Neural cell (in vitro differentiated cells): ENCODE data around the gene TGOLN2. TPM values are rescaled to one million over a fixed set of nuclear protein-coding genes. Genes with fewer than 3 reads are reported as not detected.

Source experiments
- H2AFZ ChIP-seq: fragments of 200-600, 300-800 bp; sonication (generic), shearing (Covaris generic); 2 replicates; pipeline ENCODE4 v1.6.0; 2014; ENCODE audit warnings: low read depth, mild to moderate bottlenecking, antibody characterized with exemption, low read length, moderate library complexity
- H3F3A ChIP-seq: fragments of 200-600 bp; shearing (Covaris generic); 2 replicates; pipeline ENCODE4 v1.6.1; 2016; ENCODE audit warnings: mild to moderate bottlenecking, moderate library complexity, mixed read lengths, antibody characterized with exemption, low read length; ENCODE audit not compliant: insufficient read depth, poor library complexity, severe bottlenecking
- H3K27ac ChIP-seq: fragments of 200-600, 300-800 bp; sonication (generic), shearing (Covaris generic); 2 replicates; pipeline ENCODE4 v1.5.1; 2014; ENCODE audit warnings: mild to moderate bottlenecking, low read length, moderate library complexity
- H3K27me3 ChIP-seq: fragments of 300-800, 200-600 bp; sonication (generic), shearing (Covaris generic); 2 replicates; pipeline ENCODE4 v1.6.0; 2014; ENCODE audit warnings: mild to moderate bottlenecking, low read depth, low read length, moderate library complexity; ENCODE audit not compliant: insufficient read depth
- H3K36me3 ChIP-seq: fragments of 300-800, 200-600 bp; sonication (generic), shearing (Covaris generic); 2 replicates; pipeline ENCODE4 v1.5.1; 2014; ENCODE audit warnings: mild to moderate bottlenecking, antibody characterized with exemption, low read length, moderate library complexity; ENCODE audit not compliant: insufficient read depth
- H3K4me2 ChIP-seq: fragments of 300-800, 200-600 bp; sonication (generic), shearing (Covaris generic); 2 replicates; pipeline ENCODE4 v1.6.0; 2014; ENCODE audit warnings: mild to moderate bottlenecking, low read length
- H3K4me3 ChIP-seq: fragments of 300-800, 200-600 bp; sonication (generic), shearing (Covaris generic); 2 replicates; pipeline ENCODE4 v1.5.1; 2014; ENCODE audit warnings: mild to moderate bottlenecking, low read length, moderate library complexity
- H3K79me2 ChIP-seq: fragments of 200-600 bp; shearing (Covaris generic); replicated peaks from 2 replicates; pipeline ENCODE4 v1.6.0; 2014; ENCODE audit warnings: mild to moderate bottlenecking, low read length, moderate library complexity; ENCODE audit not compliant: insufficient read depth
- H3K9ac ChIP-seq: fragments of 300-800, 200-600 bp; sonication (generic), shearing (Covaris generic); 2 replicates; pipeline ENCODE4 v1.6.1; 2016; ENCODE audit warnings: mild to moderate bottlenecking, low read length, mixed read lengths
- H3K9me2 ChIP-seq: fragments of 200-600 bp; shearing (Covaris generic); 2 replicates; pipeline ENCODE4 v1.6.1; 2016; ENCODE audit warnings: mild to moderate bottlenecking, low read length, mixed read lengths; ENCODE audit not compliant: insufficient read depth
- H3K9me3 ChIP-seq: fragments of 200-600, 300-800 bp; sonication (generic), shearing (Covaris generic); 2 replicates; pipeline ENCODE4 v1.6.1; 2016; ENCODE audit warnings: mild to moderate bottlenecking, mixed run types, low read length, moderate library complexity, mixed read lengths
- H4K20me1 ChIP-seq: fragments of 200-600 bp; shearing (Covaris generic); 2 replicates; pipeline ENCODE4 v1.6.1; 2016; ENCODE audit warnings: mild to moderate bottlenecking, mixed run types; ENCODE audit not compliant: insufficient read depth
- CTCF ChIP-seq: fragments of 450-650 bp; IDR thresholded peaks from 2 replicates; pipeline ENCODE4 v1.5.1; 2014; ENCODE audit warnings: antibody characterized with exemption, mild to moderate bottlenecking, moderate library complexity; ENCODE audit not compliant: poor library complexity, severe bottlenecking
- EP300 ChIP-seq: fragments of 450-650 bp; conservative IDR thresholded peaks from 2 replicates; pipeline ENCODE4 v1.6.1; 2014; ENCODE audit warnings: antibody characterized with exemption, mild to moderate bottlenecking, moderate library complexity; ENCODE audit not compliant: poor library complexity, severe bottlenecking
- EZH2 ChIP-seq: fragments of 200-600, 300-800 bp; shearing (Covaris generic), sonication (generic); IDR thresholded peaks from 2 replicates; pipeline ENCODE4 v1.6.1; 2014; ENCODE audit warnings: antibody characterized with exemption, low read length, borderline replicate concordance, mild to moderate bottlenecking; ENCODE audit not compliant: insufficient read depth, poor library complexity, severe bottlenecking
- MXI1 ChIP-seq: fragments of 450-650 bp; conservative IDR thresholded peaks from 2 replicates; pipeline ENCODE4 v1.6.1; 2014; ENCODE audit warnings: antibody characterized with exemption, mild to moderate bottlenecking; ENCODE audit not compliant: poor library complexity, severe bottlenecking
- POLR2AphosphoS5 ChIP-seq: IDR thresholded peaks from 2 replicates; pipeline ENCODE4 v1.6.1; 2012
- RAD21 ChIP-seq: fragments of 450-650 bp; conservative IDR thresholded peaks from 2 replicates; pipeline ENCODE4 v1.6.1; 2014; ENCODE audit warnings: antibody characterized with exemption, mild to moderate bottlenecking, moderate library complexity
- REST ChIP-seq: IDR thresholded peaks from 2 replicates; pipeline ENCODE4 v1.6.1; 2012; ENCODE audit warnings: borderline replicate concordance
- SMC3 ChIP-seq: fragments of 450-650 bp; conservative IDR thresholded peaks from 2 replicates; pipeline ENCODE4 v1.6.1; 2014; ENCODE audit warnings: antibody characterized with exemption, mild to moderate bottlenecking, moderate library complexity; ENCODE audit not compliant: poor library complexity
- TAF1 ChIP-seq: IDR thresholded peaks from 2 replicates; pipeline ENCODE4 v1.6.1; 2012; ENCODE audit warnings: low read depth
- polyA plus RNA-seq: library from polyadenylated mRNA; depleted of rRNA; stranded (reverse); fragments of >200 nt; gene quantifications from 2 replicates; pipeline ENCODE4 v1.2.3, GENCODE V29; 2014

Gene TGOLN2
- polyA plus RNA-seq, 1 donor from 2014 or later: 22.7 TPM

GRCh38 chr2:85309699-85310321 lies 18.0 kb downstream of the TGOLN2 start:
- H3K79me2 ChIP-seq: no peaks in the 10 kb centered on the region
- H3K27me3 ChIP-seq: no peaks in the 10 kb centered on the region
- H3K4me3 ChIP-seq: no peak overlapping the region
- no peak overlapping the region for H3K9ac ChIP-seq
- H2AFZ ChIP-seq: no peak overlapping the region
- no peaks in the 10 kb centered on the region for H3F3A ChIP-seq
- TF ChIP-seq CTCF (no peak), REST (no peak), POLR2AphosphoS5 (no peak), SMC3 (no peak), EP300 (no peak), TAF1 (no peak), MXI1 (no peak), EZH2 (no peak), RAD21 (no peak)
- no peaks in the 10 kb centered on the region for H3K9me2 ChIP-seq
- no peak overlapping the region for H3K27ac ChIP-seq
- H3K4me2 ChIP-seq: no peak overlapping the region
- no peaks in the 10 kb centered on the region for H3K36me3 ChIP-seq
- H4K20me1 ChIP-seq: no peaks in the 10 kb centered on the region
- H3K9me3 ChIP-seq: no peaks in the 10 kb centered on the region

- Histone ChIP-seq H4K20me1 (no peaks in the 10 kb centered on the region), H2AFZ (no peak overlapping the region), H3K4me3 (no peak overlapping the region), H3K9ac (no peak overlapping the region), H3K79me2 (no peaks in the 10 kb centered on the region), H3K9me2 (no peaks in the 10 kb centered on the region), H3K9me3 (no peaks in the 10 kb centered on the region), H3K27me3 (no peaks in the 10 kb centered on the region), H3F3A (no peaks in the 10 kb centered on the region), H3K4me2 (no peak overlapping the region), H3K36me3 (no peaks in the 10 kb centered on the region), H3K27ac (no peak overlapping the region)
- TF ChIP-seq SMC3 (no peak), MXI1 (no peak)
Measured at GRCh38 chr2:85308896-85309555, 18.8 kb downstream of the TGOLN2 start.
